Mesothelial cell of epicardium (in vitro differentiated cells): Measurements from ENCODE around the gene ILF3. TPM values are rescaled to one million over a fixed set of nuclear protein-coding genes. Genes with fewer than 3 reads are reported as not detected.
"Not testable (repeated sequence)": the region's sequence is repeated elsewhere in the genome, so short reads cannot be mapped to it uniquely, and the experiment has no call there.

Experiments used
- DNase-seq, 2 experiments: peaks; one replicate each; pipeline ENCODE4 v3.0.0; 2021; ENCODE audit warnings: low spot score in 2 of 2; ENCODE audit not compliant: unreplicated experiment in 2 of 2
- H3K27ac Mint-ChIP-seq: 2 replicates; pipeline ENCODE4 v1.8.0; 2021; ENCODE audit warnings: mixed read lengths
- H3K27me3 Mint-ChIP-seq: 2 replicates; pipeline ENCODE4 v1.8.0; 2021; ENCODE audit warnings: low read depth, mixed read lengths
- H3K36me3 Mint-ChIP-seq: 2 replicates; pipeline ENCODE4 v1.8.0; 2021; ENCODE audit warnings: mixed read lengths
- H3K4me1 Mint-ChIP-seq: 2 replicates; pipeline ENCODE4 v1.8.0; 2021; ENCODE audit warnings: mixed read lengths
- H3K4me3 Mint-ChIP-seq: 2 replicates; pipeline ENCODE4 v1.8.0; 2021; ENCODE audit warnings: mild to moderate bottlenecking, moderate library complexity, mixed read lengths
- H3K9me3 Mint-ChIP-seq: 2 replicates; pipeline ENCODE4 v1.8.0; 2021; ENCODE audit warnings: mixed read lengths
- total RNA-seq: library from RNA; stranded (reverse); gene quantifications from 3 replicates; pipeline ENCODE4 v1.2.1, GENCODE V29; 2021
- TF ChIP-seq, protein P1 (sequence below): fragments of 200-600 bp; sonication (generic); IDR thresholded peaks from one replicate; pipeline ENCODE4 v1.5.0; 2021; ENCODE audit warnings: antibody characterized with exemption; ENCODE audit not compliant: unreplicated experiment

Gene ILF3
- total RNA-seq, 1 donor from 2014 or later = 617 TPM

DNA sequence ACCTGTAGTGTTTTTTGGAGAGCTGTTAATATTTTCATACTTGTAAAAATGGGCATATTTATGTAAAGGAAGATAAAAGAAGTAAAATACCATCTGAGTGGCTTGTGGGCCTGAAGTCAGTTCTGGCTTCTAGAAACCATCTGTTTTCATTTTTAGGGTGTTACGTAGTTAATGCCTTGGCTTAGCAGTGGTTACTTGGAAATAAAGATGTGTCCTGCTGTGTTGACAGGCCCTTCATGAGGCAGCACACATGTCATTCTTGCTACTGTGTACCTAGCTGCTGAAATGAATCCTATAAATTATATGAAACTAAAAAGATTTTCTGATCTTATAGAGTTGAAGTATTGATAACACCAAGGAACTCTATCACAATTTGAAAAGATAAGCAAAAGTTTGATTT, 16.0 kb downstream of the ILF3 start:
- Mint-ChIP-seq H3K36me3 (peaks cover 23% of the 10 kb centered on the region), H3K4me1 (peaks cover 2% of the 10 kb centered on the region), H3K9me3 (no peaks in the 10 kb centered on the region), H3K4me3 (no peak overlapping the region), H3K27me3 (no peaks in the 10 kb centered on the region), H3K27ac (peak overlapping the region; percentile 30)
- TF ChIP-seq, protein P1, sequence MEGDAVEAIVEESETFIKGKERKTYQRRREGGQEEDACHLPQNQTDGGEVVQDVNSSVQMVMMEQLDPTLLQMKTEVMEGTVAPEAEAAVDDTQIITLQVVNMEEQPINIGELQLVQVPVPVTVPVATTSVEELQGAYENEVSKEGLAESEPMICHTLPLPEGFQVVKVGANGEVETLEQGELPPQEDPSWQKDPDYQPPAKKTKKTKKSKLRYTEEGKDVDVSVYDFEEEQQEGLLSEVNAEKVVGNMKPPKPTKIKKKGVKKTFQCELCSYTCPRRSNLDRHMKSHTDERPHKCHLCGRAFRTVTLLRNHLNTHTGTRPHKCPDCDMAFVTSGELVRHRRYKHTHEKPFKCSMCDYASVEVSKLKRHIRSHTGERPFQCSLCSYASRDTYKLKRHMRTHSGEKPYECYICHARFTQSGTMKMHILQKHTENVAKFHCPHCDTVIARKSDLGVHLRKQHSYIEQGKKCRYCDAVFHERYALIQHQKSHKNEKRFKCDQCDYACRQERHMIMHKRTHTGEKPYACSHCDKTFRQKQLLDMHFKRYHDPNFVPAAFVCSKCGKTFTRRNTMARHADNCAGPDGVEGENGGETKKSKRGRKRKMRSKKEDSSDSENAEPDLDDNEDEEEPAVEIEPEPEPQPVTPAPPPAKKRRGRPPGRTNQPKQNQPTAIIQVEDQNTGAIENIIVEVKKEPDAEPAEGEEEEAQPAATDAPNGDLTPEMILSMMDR = no peak
- DNase-seq = no peak

DNA sequence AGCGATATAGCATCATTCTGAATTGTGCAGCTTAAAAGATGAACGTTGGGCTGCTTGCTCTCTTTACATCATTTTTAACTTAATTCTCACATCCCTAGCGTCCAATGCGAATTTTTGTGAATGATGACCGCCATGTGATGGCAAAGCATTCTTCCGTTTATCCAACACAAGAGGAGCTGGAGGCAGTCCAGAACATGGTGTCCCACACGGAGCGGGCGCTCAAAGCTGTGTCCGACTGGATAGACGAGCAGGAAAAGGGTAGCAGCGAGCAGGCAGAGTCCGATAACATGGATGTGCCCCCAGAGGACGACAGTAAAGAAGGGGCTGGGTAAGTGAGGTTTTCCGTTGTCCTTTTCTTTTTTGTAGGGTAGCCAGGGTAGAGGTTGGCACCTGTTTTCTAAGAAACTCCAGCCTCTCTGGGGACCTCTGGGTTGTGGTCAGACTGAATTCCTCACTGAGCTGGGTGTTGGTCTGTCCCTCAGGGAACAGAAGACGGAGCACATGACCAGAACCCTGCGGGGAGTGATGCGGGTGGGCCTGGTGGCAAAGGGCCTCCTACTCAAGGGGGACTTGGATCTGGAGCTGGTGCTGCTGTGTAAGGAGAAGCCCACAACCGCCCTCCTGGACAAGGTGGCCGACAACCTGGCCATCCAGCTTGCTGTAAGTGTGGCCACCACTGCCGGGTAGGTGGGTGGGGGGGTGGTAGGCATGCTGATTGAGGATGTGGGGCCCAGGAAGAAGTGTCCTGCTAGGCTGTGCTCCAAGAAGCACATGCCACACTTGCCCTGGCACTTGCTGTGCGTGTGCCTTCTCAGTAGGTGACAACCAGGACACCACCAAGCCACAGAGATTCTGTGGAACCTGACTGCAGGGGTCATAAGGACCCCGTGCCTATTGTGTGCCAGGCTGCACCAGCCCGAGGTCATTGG, 17.0 kb downstream of the ILF3 start:
- H3K4me3 Mint-ChIP-seq = no peak overlapping the region
- TF ChIP-seq, protein P1 = no peak
- peaks cover 23% of the 10 kb centered on the region for H3K36me3 Mint-ChIP-seq
- peaks cover 2% of the 10 kb centered on the region for H3K4me1 Mint-ChIP-seq
- H3K27ac Mint-ChIP-seq = no peak overlapping the region
- no peaks in the 10 kb centered on the region for H3K27me3 Mint-ChIP-seq
- H3K9me3 Mint-ChIP-seq = no peaks in the 10 kb centered on the region
- DNase-seq = no peak

DNA sequence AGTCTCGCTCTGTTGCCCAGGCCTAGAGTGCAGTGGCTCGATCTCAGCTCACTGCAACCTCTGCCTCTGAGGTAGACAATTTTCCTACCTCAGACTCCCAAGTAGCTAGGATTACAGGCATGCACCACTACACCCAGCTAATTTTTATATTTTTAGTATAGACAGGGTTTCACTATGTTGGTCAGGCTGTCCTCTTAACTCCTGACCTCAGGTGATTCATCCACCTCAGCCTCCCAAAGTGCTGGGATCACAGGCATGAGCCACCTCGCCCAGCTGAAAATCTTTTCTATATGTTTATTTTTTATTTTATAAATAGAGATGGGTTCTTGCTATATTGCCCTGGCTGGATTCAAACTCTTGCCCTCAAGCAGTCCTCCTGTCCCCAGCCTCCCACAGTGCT, 17.8 kb downstream of the ILF3 start:
- H3K27ac Mint-ChIP-seq, H3K4me3 Mint-ChIP-seq, DNase-seq, H3K4me1 Mint-ChIP-seq, H3K27me3 Mint-ChIP-seq, H3K9me3 Mint-ChIP-seq: not testable (repeated sequence)
- H3K36me3 Mint-ChIP-seq = peaks cover 26% of the 10 kb centered on the region

DNA sequence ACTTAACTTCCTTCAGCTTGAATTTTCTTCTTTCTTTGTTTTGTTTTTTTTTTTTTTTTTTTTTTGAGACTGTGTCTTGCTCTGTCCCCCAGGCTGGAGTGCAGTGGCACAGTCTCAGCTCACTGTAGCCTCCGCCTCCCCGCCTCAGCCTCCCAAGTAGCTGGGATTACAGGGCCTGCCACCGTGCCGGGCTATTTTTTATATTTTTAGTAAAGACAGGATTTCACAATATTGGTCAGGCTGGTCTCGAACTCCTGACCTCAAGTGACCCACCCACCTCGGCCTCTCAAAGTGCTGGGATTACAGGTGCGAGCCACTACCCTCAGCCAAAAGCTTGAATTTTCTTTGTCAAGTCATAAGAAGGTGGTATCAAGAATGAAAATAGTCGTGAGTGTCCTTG, 21.1 kb downstream of the ILF3 start:
- H3K36me3 Mint-ChIP-seq = peaks cover 35% of the 10 kb centered on the region
- not testable (repeated sequence) for H3K9me3 Mint-ChIP-seq, H3K27ac Mint-ChIP-seq, H3K4me1 Mint-ChIP-seq, DNase-seq, H3K27me3 Mint-ChIP-seq, H3K4me3 Mint-ChIP-seq

DNA sequence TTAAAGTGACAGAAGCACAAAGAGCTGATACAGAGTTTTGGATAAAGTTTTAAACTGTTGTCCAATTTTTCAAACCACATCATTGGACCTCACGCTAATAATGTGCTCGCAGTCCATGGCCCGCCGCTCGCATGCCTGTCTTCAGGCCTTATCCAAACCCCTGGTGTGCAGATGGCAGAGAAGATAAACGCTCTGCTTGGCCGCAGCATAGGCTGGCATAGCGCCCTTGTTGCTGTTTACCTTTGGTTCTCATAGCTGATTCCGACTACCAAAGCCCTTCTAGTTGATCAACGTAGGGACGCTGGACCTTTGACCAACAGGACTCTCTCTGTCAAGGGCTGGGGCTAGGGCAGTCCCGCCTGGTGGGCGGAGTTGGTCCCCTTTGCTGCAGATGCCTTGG, 23.6 kb downstream of the ILF3 start:
- TF ChIP-seq, protein P1 = no peak
- no peaks in the 10 kb centered on the region for H3K27me3 Mint-ChIP-seq
- no peak for DNase-seq
- H3K9me3 Mint-ChIP-seq = no peaks in the 10 kb centered on the region
- H3K4me3 Mint-ChIP-seq = no peak overlapping the region
- no peaks in the 10 kb centered on the region for H3K4me1 Mint-ChIP-seq
- H3K27ac Mint-ChIP-seq = no peak overlapping the region
- H3K36me3 Mint-ChIP-seq = peaks cover 34% of the 10 kb centered on the region

DNA sequence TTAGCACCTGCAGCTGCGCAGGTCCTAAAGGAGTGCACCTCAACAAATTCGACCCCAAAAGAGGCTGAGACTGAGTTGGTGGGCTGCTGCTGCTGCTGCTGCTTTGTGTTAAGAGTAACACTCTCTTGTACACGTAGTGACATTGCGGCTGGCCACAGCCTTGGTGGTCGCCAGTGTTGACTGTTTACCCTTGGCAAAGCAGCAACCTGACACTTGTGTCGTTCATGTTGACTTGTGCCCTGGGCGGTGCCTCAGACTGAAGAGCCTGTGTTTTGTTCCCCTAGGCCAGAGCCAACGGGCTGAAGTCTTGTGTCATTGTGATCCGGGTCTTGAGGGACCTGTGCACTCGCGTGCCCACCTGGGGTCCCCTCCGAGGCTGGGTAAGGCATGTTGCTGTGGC, 24.7 kb downstream of the ILF3 start:
- Mint-ChIP-seq H3K9me3 (no peaks in the 10 kb centered on the region), H3K36me3 (peaks cover 28% of the 10 kb centered on the region), H3K4me1 (no peaks in the 10 kb centered on the region), H3K27ac (no peak overlapping the region), H3K4me3 (no peak overlapping the region), H3K27me3 (no peaks in the 10 kb centered on the region)
- TF ChIP-seq, protein P1 = no peak
- DNase-seq = no peak
